ENCODE measurements around the gene CCL21.

DNA sequence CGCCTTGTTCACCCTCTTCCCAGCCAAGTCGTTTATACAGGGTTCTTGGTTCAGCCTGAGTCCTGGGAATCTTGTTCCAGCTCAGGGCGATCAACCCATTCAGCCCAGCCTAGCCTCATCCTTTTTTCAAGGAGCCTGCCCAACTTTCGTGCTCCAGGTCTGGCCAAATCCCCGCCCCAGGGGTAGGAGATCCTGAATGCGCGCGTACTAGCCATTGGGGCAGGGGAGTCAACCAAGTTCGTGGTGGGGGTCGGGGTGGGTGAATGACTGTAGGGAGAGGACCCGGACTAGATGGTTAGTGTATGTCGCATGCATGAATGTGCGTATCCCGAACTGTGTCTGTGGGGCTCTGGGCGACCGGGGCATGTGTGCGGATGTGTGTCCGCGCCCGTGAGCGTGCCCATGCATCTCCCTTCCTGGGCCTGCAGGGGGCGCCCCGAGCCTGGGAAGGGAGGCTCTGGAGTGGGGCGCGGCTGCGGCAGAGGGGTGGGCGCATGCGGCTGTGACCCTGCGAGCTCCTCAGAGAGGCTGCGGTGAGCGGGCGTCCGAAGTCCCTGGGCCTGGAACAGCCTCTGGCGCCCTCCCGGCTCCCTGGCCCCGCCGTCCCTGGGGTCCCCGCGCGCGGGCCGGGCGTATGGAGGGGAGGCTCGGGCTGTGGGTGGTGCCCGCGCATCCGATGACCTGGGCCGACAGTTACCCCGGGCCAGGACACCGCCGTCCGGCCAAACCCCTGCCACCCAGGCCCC lies 8.7 kb downstream of the CCL21 start:
- TF ChIP-seq, protein P1, sequence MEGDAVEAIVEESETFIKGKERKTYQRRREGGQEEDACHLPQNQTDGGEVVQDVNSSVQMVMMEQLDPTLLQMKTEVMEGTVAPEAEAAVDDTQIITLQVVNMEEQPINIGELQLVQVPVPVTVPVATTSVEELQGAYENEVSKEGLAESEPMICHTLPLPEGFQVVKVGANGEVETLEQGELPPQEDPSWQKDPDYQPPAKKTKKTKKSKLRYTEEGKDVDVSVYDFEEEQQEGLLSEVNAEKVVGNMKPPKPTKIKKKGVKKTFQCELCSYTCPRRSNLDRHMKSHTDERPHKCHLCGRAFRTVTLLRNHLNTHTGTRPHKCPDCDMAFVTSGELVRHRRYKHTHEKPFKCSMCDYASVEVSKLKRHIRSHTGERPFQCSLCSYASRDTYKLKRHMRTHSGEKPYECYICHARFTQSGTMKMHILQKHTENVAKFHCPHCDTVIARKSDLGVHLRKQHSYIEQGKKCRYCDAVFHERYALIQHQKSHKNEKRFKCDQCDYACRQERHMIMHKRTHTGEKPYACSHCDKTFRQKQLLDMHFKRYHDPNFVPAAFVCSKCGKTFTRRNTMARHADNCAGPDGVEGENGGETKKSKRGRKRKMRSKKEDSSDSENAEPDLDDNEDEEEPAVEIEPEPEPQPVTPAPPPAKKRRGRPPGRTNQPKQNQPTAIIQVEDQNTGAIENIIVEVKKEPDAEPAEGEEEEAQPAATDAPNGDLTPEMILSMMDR (IDR thresholded peaks at IDR 0.05; ENCODE audit: insufficient read depth, low read length) = peak; percentile 24
- no peak for TF ChIP-seq POLR2AphosphoS5 (IDR thresholded peaks at IDR 0.05; ENCODE audit: low read depth)
- no peak for TF ChIP-seq GABPA (IDR thresholded peaks at IDR 0.05; ENCODE audit: low read depth)
